OCI-LY7 (cell line): ENCODE data around the gene MTHFR. TPM values are rescaled to one million over a fixed set of nuclear protein-coding genes. Genes with fewer than 3 reads are reported as not detected.
"Not testable (repeated sequence)": the region's sequence is repeated elsewhere in the genome, so short reads cannot be mapped to it uniquely, and the experiment has no call there.

Source experiments
- BruUV-seq: library from RNA; stranded (reverse); fragments of 400-500 nt; replicated peaks from 2 replicates; lab custom pipeline; 2021; lab: Mats Ljungman, UMichigan
- CTCF ChIA-PET: fragments of 300-600 bp; sonication (Branson Sonifier 250); formaldehyde crosslinking; loops from one replicate; lab custom pipeline; 2022; ENCODE audit warnings: antibody characterized with exemption; ENCODE audit not compliant: unreplicated experiment; lab: Charles Lee
- POLR2A ChIA-PET: fragments of 300-600 bp; sonication (Branson Sonifier 250); formaldehyde crosslinking; loops from one replicate; lab custom pipeline; 2022; ENCODE audit warnings: antibody characterized with exemption; lab: Charles Lee
- DNase-seq: peaks from one replicate; pipeline ENCODE4 v3.0.0-alpha.2; 2015; ENCODE audit warnings: low spot score
- H2AFZ ChIP-seq: fragments of 200-600 bp; sonication (generic), shearing (Covaris generic); 2 replicates; pipeline ENCODE4 v1.6.1; 2014; ENCODE audit warnings: mild to moderate bottlenecking, antibody characterized with exemption, low read length, moderate library complexity
- H3K27ac ChIP-seq: fragments of 200-600 bp; sonication (generic); 2 replicates; pipeline ENCODE4 v1.5.1; 2014; ENCODE audit warnings: mixed run types, low read depth, mild to moderate bottlenecking, moderate library complexity, low read length, inconsistent platforms; ENCODE audit not compliant: poor library complexity, severe bottlenecking
- H3K36me3 ChIP-seq: fragments of 200-600 bp; sonication (generic); 2 replicates; pipeline ENCODE4 v1.6.1; 2014; ENCODE audit warnings: mild to moderate bottlenecking, antibody characterized with exemption, low read length, moderate library complexity, mixed read lengths; ENCODE audit not compliant: insufficient read depth
- H3K4me1 ChIP-seq: fragments of 200-600 bp; sonication (generic); 2 replicates; pipeline ENCODE4 v1.5.1; 2014; ENCODE audit warnings: mild to moderate bottlenecking, low read length; ENCODE audit not compliant: insufficient read depth, poor library complexity, severe bottlenecking
- H3K4me2 ChIP-seq: fragments of 200-600 bp; sonication (generic); 2 replicates; pipeline ENCODE4 v1.6.1; 2014; ENCODE audit warnings: mild to moderate bottlenecking, low read length
- H3K4me3 ChIP-seq: fragments of 200-600 bp; sonication (generic); 2 replicates; pipeline ENCODE4 v1.5.1; 2014; ENCODE audit warnings: mild to moderate bottlenecking, low read depth, low read length; ENCODE audit not compliant: poor library complexity, severe bottlenecking
- H3K79me2 ChIP-seq: fragments of 200-600 bp; sonication (generic); 2 replicates; pipeline ENCODE4 v1.6.1; 2016; ENCODE audit warnings: low read depth, mild to moderate bottlenecking, low read length, moderate library complexity, mixed read lengths; ENCODE audit not compliant: insufficient read depth
- H3K9me2 ChIP-seq: fragments of 200-600 bp; sonication (generic); 2 replicates; pipeline ENCODE4 v1.6.1; 2016; ENCODE audit warnings: mild to moderate bottlenecking, low read length, mixed read lengths; ENCODE audit not compliant: insufficient read depth
- H3K9me3 ChIP-seq: fragments of 200-600 bp; sonication (generic); 2 replicates; pipeline ENCODE4 v1.6.1; 2014; ENCODE audit warnings: mild to moderate bottlenecking, mixed run types, low read length, mixed read lengths
- H4K20me1 ChIP-seq: fragments of 200-600 bp; sonication (generic); 2 replicates; pipeline ENCODE4 v1.6.1; 2014; ENCODE audit warnings: mild to moderate bottlenecking, antibody characterized with exemption, low read length, moderate library complexity, mixed read lengths; ENCODE audit not compliant: insufficient read depth
- EZH2phosphoT487 ChIP-seq: fragments of 200-600 bp; sonication (generic); IDR thresholded peaks from 2 replicates; pipeline ENCODE4 v1.6.1; 2018; ENCODE audit warnings: low read depth, borderline replicate concordance, mild to moderate bottlenecking, mixed run types, antibody characterized with exemption, low read length, moderate library complexity, mixed read lengths
- intact Hi-C: fragments of 100-400 bp; cut with micrococcal nuclease; formaldehyde crosslinking; loops from one replicate; pipeline ENCODE4 v1.10.0; 2022; ENCODE audit not compliant: unreplicated experiment
- total RNA-seq, 2 experiments: library from RNA; depleted of rRNA in 1 of 2; stranded (reverse); fragments of >200 nt in 1 of 2; shearing (Covaris generic) in 1 of 2; gene quantifications; 2 replicates each; pipeline ENCODE4 v1.2.3, GENCODE V29; 2014 to 2022
- TF ChIP-seq, protein P1 (sequence below): fragments of 200-600 bp; sonication (generic); conservative IDR thresholded peaks from 2 replicates; pipeline ENCODE4 v1.5.1; 2014; ENCODE audit warnings: mild to moderate bottlenecking, antibody characterized with exemption, low read length, moderate library complexity, mixed read lengths

Gene MTHFR
- total RNA-seq, 2 experiments from 2014 or later = 31.6 to 54.6 TPM

DNA sequence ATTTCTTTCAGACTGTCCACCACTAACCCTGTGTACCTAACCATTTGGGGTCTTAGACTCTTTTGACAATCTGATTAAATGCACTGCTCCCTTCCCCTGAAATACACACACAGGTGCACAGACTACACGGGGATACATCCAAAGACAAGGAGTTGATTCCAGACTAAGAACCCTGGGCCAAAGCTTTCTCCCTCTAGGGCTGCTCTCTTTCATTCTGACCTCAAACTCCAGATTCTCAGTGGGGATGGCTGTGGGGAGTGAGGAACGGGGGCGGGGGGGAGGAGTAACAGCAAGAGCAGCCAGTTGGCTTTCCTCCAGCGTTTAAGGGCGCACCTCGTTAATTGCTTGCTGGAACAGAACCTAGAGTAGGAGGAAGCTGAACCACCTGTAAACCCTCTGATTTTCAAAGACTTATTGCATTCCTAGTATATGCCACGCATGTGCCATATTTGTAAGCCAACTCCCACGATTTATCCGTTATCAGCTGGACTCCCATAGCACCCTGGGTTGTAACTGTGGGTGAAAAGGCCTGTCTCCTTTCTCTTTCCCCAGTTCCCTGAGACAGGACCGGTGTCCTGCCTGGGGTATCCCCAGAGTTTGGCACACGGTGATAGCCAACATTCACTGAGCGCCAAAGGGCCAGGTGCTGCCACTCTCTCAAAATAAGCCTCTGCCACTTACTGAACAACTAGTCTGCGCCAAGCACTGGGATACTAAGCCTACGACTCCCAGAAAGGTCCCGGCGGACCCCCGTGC, 920 bp downstream of the MTHFR start:
- ChIA-PET CTCF (no interaction called here), POLR2A (interaction anchor here (0.6 to 1.3 kb wide), 2 partner anchors 10 to 68 kb away, joined by 3 to 4 read pairs; no protein-coding TSS in a partner anchor)
- Histone ChIP-seq H3K27ac (peak overlapping the region; percentile 59), H3K4me3 (peak overlapping the region; percentile 80), H4K20me1 (no peaks in the 10 kb centered on the region; the same call in 1 of the 2 replicates), H3K4me2 (peak overlapping the region; percentile 97), H2AFZ (no peak overlapping the region), H3K9me3 (no peaks in the 10 kb centered on the region), H3K36me3 (peaks cover 52% of the 10 kb centered on the region), H3K4me1 (peaks cover 51% of the 10 kb centered on the region), H3K9me2 (no peaks in the 10 kb centered on the region), H3K79me2 (peaks cover 62% of the 10 kb centered on the region)
- intact Hi-C loops = no loop called here
- TF ChIP-seq, protein P1, sequence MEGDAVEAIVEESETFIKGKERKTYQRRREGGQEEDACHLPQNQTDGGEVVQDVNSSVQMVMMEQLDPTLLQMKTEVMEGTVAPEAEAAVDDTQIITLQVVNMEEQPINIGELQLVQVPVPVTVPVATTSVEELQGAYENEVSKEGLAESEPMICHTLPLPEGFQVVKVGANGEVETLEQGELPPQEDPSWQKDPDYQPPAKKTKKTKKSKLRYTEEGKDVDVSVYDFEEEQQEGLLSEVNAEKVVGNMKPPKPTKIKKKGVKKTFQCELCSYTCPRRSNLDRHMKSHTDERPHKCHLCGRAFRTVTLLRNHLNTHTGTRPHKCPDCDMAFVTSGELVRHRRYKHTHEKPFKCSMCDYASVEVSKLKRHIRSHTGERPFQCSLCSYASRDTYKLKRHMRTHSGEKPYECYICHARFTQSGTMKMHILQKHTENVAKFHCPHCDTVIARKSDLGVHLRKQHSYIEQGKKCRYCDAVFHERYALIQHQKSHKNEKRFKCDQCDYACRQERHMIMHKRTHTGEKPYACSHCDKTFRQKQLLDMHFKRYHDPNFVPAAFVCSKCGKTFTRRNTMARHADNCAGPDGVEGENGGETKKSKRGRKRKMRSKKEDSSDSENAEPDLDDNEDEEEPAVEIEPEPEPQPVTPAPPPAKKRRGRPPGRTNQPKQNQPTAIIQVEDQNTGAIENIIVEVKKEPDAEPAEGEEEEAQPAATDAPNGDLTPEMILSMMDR = no peak
- TF ChIP-seq EZH2phosphoT487 = no peak
- no peak for DNase-seq
- BruUV-seq = no TSS peak

- intact Hi-C loops = loop anchor here (2.0 kb wide), 1 partner anchor 67 kb away; the partner anchor contains the start of gene AGTRAP
Observed at GRCh38 chr1:11803924-11804665, 1.7 kb downstream of the MTHFR start.

More at GRCh38 chr1:11803924-11804665, 1.7 kb downstream of the MTHFR start:
- peaks cover 51% of the 10 kb centered on the region for H3K4me1 ChIP-seq
- H3K9me3 ChIP-seq, H4K20me1 ChIP-seq, H3K9me2 ChIP-seq, DNase-seq, H2AFZ ChIP-seq: not testable (repeated sequence)
- H3K4me2 ChIP-seq = peak overlapping the region; percentile 97
- H3K36me3 ChIP-seq = peaks cover 50% of the 10 kb centered on the region
- H3K27ac ChIP-seq = peak overlapping the region; percentile 59
- BruUV-seq = TSS peak; percentile 64
- ChIA-PET CTCF (interaction anchor here (1.2 kb wide), 1 partner anchor 163 kb away, joined by 5 read pairs; no protein-coding TSS in a partner anchor), POLR2A (interaction anchor here (1.3 to 1.8 kb wide), 5 partner anchors 10 to 104 kb away, joined by 3 to 11 read pairs (median 5); no protein-coding TSS in a partner anchor)
- peaks cover 61% of the 10 kb centered on the region for H3K79me2 ChIP-seq
- peak overlapping the region; percentile 80 for H3K4me3 ChIP-seq
